HEK293 (cell line): ENCODE data around the gene ZNF652.

ENCODE experiments used
- CTCF ChIA-PET: fragments of 350-600 bp; formaldehyde crosslinking; extraction: SDS; loops from one replicate; lab custom pipeline; 2021; ENCODE audit warnings: antibody characterized with exemption; lab: Yijun Ruan, JAX
- POLR2A ChIA-PET: fragments of 300-600 bp; formaldehyde crosslinking; extraction: SDS; loops from one replicate; lab custom pipeline; 2020; ENCODE audit warnings: antibody characterized with exemption, inconsistent platforms; lab: Yijun Ruan, JAX
- H3K27ac ChIP-seq: fragments of 200-500 bp; sonication (Bioruptor generic); 2 replicates; pipeline ENCODE4 v1.5.1; 2014; ENCODE audit warnings: low read depth, low read length, control low read depth, inconsistent platforms; ENCODE audit errors: extremely low read depth
- H3K36me3 ChIP-seq, 2 experiments: fragments of 200-500 bp in 1 of 2; sonication (Bioruptor generic) in 1 of 2; 1 replicate in 1 of 2; 2 replicates in 1 of 2; pipeline ENCODE4 v1.5.1; 2014 to 2017; ENCODE audit warnings: inconsistent platforms in 2 of 2, low read length in 2 of 2; ENCODE audit not compliant: control insufficient read depth in 2 of 2, insufficient read depth in 1 of 2
- H3K4me1 ChIP-seq: fragments of 200-500 bp; sonication (Bioruptor generic); 2 replicates; pipeline ENCODE4 v1.5.1; 2014; ENCODE audit warnings: mild to moderate bottlenecking, low read length, inconsistent platforms; ENCODE audit not compliant: control insufficient read depth, insufficient read depth
- H3K4me3 ChIP-seq: 2 replicates; pipeline ENCODE4 v1.5.1; 2011; ENCODE audit warnings: low read depth, mild to moderate bottlenecking, control low read depth, low read length, moderate library complexity
- H3K9me3 ChIP-seq: fragments of 200-500 bp; sonication (Bioruptor generic); 2 replicates; pipeline ENCODE4 v1.5.1; 2014; ENCODE audit warnings: low read depth, low read length, inconsistent platforms; ENCODE audit not compliant: control insufficient read depth, insufficient read depth
- GLI4 ChIP-seq: fragments of 450-650 bp; formaldehyde crosslinking; IDR thresholded peaks from 2 replicates; pipeline ENCODE4 v1.5.1; 2016; ENCODE audit warnings: missing biosample characterization, missing genetic modification characterization
- GLIS1 ChIP-seq: fragments of 450-650 bp; formaldehyde crosslinking; IDR thresholded peaks from 2 replicates; pipeline ENCODE4 v1.5.1; 2016; ENCODE audit warnings: missing biosample characterization, missing genetic modification characterization
- IKZF3 ChIP-seq: fragments of 450-650 bp; IDR thresholded peaks from 2 replicates; pipeline ENCODE4 v1.5.0; 2018; ENCODE audit warnings: missing biosample characterization, mild to moderate bottlenecking, missing genetic modification characterization, moderate library complexity
- OSR2 ChIP-seq: fragments of 450-650 bp; formaldehyde crosslinking; IDR thresholded peaks from 2 replicates; pipeline ENCODE4 v1.5.1; 2016; ENCODE audit warnings: missing biosample characterization, missing genetic modification characterization
- ZBTB17 ChIP-seq: fragments of 450-650 bp; formaldehyde crosslinking; IDR thresholded peaks from 2 replicates; pipeline ENCODE4 v1.5.1; 2016; ENCODE audit warnings: missing biosample characterization, missing genetic modification characterization
- ZIC2 ChIP-seq: fragments of 450-650 bp; formaldehyde crosslinking; IDR thresholded peaks from 2 replicates; pipeline ENCODE4 v1.5.1; 2016; ENCODE audit warnings: missing biosample characterization, missing genetic modification characterization
- ZNF157 ChIP-seq: fragments of 450-650 bp; formaldehyde crosslinking; IDR thresholded peaks from 2 replicates; pipeline ENCODE4 v1.5.1; 2016; ENCODE audit warnings: missing biosample characterization, missing genetic modification characterization
- ZNF169 ChIP-seq: fragments of 450-650 bp; formaldehyde crosslinking; IDR thresholded peaks from 2 replicates; pipeline ENCODE4 v1.5.1; 2016; ENCODE audit warnings: missing biosample characterization, missing genetic modification characterization
- ZNF302 ChIP-seq: fragments of 450-650 bp; formaldehyde crosslinking; IDR thresholded peaks from 2 replicates; pipeline ENCODE4 v1.5.1; 2016; ENCODE audit warnings: missing biosample characterization, missing genetic modification characterization, low read depth
- ZNF341 ChIP-seq: fragments of 450-650 bp; formaldehyde crosslinking; IDR thresholded peaks from 2 replicates; pipeline ENCODE4; 2016; ENCODE audit warnings: low read depth, missing biosample characterization, missing genetic modification characterization
- ZNF423 ChIP-seq: fragments of 450-650 bp; formaldehyde crosslinking; IDR thresholded peaks from 2 replicates; pipeline ENCODE4 v1.5.1; 2016; ENCODE audit warnings: missing biosample characterization, missing genetic modification characterization
- ZNF514 ChIP-seq: fragments of 450-650 bp; formaldehyde crosslinking; IDR thresholded peaks from 2 replicates; pipeline ENCODE4 v1.5.1; 2016; ENCODE audit warnings: missing biosample characterization, missing genetic modification characterization
- ZNF596 ChIP-seq: fragments of 450-650 bp; IDR thresholded peaks from 2 replicates; pipeline ENCODE4 v1.5.0; 2018; ENCODE audit warnings: missing biosample characterization, mild to moderate bottlenecking, missing genetic modification characterization, moderate library complexity
- ZNF621 ChIP-seq: fragments of 450-650 bp; formaldehyde crosslinking; IDR thresholded peaks from 2 replicates; pipeline ENCODE4 v1.5.1; 2017; ENCODE audit warnings: missing biosample characterization, missing genetic modification characterization
- ZNF670 ChIP-seq: fragments of 450-650 bp; formaldehyde crosslinking; IDR thresholded peaks from 2 replicates; pipeline ENCODE4 v1.5.1; 2016; ENCODE audit warnings: missing biosample characterization, missing genetic modification characterization, low read depth
- ZNF76 ChIP-seq: fragments of 450-650 bp; formaldehyde crosslinking; IDR thresholded peaks from 2 replicates; pipeline ENCODE4; 2016; ENCODE audit warnings: low read depth, missing biosample characterization, missing genetic modification characterization, borderline replicate concordance
- ZNF776 ChIP-seq: fragments of 450-650 bp; formaldehyde crosslinking; IDR thresholded peaks from 2 replicates; pipeline ENCODE4 v1.5.0; 2017; ENCODE audit warnings: missing biosample characterization, missing genetic modification characterization, borderline replicate concordance
- TF ChIP-seq, protein P1 (sequence below): fragments of 450-650 bp; formaldehyde crosslinking; IDR thresholded peaks from 2 replicates; pipeline ENCODE4 v1.5.1; 2016; ENCODE audit warnings: missing biosample characterization, missing genetic modification characterization, borderline replicate concordance
- TF ChIP-seq, protein P2 (sequence below): fragments of 450-650 bp; formaldehyde crosslinking; IDR thresholded peaks from 2 replicates; pipeline ENCODE4 v1.5.1; 2016; ENCODE audit warnings: missing biosample characterization, missing genetic modification characterization

Gene ZNF652

DNA sequence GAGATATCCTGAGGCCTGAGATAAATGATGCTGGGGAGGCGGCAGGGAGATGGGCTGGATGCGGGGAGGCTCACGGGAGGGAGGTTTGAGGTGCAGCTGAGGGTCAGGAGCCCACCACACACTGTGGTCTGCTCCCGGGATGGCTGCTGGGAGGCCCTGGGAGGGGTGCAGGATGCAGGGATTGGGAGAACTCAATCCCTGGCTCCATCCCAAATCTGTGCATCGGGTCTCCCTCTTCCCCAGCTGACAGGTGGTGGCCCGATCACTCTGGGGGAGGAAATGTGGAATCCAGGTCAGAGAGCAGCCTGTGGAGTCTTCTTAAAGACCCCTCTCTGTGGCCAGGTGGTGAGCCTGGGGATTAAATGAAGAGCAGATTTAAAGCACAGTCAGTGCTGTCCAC is 40.7 kb upstream of the ZNF652 start:
- Histone ChIP-seq H3K4me3 (no peak overlapping the region), H3K4me1 (no peaks in the 10 kb centered on the region), H3K9me3 (no peaks in the 10 kb centered on the region), H3K36me3 (peaks cover 25 to 57% of the 10 kb centered on the region in 2 experiments), H3K27ac (no peak overlapping the region)
- no peak for TF ChIP-seq OSR2 (tag by site-specific recombination)
- 0 out of 2 replicates have a peak, but pooled peaks have one; percentile 11 for TF ChIP-seq GLIS1 (tag by site-specific recombination)
- no peak for TF ChIP-seq ZNF670 (tag by site-specific recombination)
- TF ChIP-seq ZNF76: no peak
- no peak for TF ChIP-seq ZNF596
- no peak for TF ChIP-seq ZNF157 (tag by site-specific recombination)
- TF ChIP-seq, protein P1, sequence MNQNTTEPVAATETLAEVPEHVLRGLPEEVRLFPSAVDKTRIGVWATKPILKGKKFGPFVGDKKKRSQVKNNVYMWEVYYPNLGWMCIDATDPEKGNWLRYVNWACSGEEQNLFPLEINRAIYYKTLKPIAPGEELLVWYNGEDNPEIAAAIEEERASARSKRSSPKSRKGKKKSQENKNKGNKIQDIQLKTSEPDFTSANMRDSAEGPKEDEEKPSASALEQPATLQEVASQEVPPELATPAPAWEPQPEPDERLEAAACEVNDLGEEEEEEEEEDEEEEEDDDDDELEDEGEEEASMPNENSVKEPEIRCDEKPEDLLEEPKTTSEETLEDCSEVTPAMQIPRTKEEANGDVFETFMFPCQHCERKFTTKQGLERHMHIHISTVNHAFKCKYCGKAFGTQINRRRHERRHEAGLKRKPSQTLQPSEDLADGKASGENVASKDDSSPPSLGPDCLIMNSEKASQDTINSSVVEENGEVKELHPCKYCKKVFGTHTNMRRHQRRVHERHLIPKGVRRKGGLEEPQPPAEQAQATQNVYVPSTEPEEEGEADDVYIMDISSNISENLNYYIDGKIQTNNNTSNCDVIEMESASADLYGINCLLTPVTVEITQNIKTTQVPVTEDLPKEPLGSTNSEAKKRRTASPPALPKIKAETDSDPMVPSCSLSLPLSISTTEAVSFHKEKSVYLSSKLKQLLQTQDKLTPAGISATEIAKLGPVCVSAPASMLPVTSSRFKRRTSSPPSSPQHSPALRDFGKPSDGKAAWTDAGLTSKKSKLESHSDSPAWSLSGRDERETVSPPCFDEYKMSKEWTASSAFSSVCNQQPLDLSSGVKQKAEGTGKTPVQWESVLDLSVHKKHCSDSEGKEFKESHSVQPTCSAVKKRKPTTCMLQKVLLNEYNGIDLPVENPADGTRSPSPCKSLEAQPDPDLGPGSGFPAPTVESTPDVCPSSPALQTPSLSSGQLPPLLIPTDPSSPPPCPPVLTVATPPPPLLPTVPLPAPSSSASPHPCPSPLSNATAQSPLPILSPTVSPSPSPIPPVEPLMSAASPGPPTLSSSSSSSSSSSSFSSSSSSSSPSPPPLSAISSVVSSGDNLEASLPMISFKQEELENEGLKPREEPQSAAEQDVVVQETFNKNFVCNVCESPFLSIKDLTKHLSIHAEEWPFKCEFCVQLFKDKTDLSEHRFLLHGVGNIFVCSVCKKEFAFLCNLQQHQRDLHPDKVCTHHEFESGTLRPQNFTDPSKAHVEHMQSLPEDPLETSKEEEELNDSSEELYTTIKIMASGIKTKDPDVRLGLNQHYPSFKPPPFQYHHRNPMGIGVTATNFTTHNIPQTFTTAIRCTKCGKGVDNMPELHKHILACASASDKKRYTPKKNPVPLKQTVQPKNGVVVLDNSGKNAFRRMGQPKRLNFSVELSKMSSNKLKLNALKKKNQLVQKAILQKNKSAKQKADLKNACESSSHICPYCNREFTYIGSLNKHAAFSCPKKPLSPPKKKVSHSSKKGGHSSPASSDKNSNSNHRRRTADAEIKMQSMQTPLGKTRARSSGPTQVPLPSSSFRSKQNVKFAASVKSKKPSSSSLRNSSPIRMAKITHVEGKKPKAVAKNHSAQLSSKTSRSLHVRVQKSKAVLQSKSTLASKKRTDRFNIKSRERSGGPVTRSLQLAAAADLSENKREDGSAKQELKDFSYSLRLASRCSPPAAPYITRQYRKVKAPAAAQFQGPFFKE (tag by site-specific recombination): no peak
- TF ChIP-seq ZNF423: no peak
- TF ChIP-seq, protein P2, sequence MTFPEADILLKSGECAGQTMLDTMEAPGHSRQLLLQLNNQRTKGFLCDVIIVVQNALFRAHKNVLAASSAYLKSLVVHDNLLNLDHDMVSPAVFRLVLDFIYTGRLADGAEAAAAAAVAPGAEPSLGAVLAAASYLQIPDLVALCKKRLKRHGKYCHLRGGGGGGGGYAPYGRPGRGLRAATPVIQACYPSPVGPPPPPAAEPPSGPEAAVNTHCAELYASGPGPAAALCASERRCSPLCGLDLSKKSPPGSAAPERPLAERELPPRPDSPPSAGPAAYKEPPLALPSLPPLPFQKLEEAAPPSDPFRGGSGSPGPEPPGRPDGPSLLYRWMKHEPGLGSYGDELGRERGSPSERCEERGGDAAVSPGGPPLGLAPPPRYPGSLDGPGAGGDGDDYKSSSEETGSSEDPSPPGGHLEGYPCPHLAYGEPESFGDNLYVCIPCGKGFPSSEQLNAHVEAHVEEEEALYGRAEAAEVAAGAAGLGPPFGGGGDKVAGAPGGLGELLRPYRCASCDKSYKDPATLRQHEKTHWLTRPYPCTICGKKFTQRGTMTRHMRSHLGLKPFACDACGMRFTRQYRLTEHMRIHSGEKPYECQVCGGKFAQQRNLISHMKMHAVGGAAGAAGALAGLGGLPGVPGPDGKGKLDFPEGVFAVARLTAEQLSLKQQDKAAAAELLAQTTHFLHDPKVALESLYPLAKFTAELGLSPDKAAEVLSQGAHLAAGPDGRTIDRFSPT: no peak
- TF ChIP-seq ZNF776 (tag by site-specific recombination): no peak
- TF ChIP-seq ZNF169 (tag by site-specific recombination): no peak
- TF ChIP-seq ZBTB17 (tag by site-specific recombination): peak; percentile 52
- ChIA-PET CTCF (interaction anchor here (1.3 to 1.6 kb wide), 2 partner anchors 87 to 180 kb away, joined by 3 to 6 read pairs; no protein-coding TSS in a partner anchor), POLR2A (no interaction called here)

DNA sequence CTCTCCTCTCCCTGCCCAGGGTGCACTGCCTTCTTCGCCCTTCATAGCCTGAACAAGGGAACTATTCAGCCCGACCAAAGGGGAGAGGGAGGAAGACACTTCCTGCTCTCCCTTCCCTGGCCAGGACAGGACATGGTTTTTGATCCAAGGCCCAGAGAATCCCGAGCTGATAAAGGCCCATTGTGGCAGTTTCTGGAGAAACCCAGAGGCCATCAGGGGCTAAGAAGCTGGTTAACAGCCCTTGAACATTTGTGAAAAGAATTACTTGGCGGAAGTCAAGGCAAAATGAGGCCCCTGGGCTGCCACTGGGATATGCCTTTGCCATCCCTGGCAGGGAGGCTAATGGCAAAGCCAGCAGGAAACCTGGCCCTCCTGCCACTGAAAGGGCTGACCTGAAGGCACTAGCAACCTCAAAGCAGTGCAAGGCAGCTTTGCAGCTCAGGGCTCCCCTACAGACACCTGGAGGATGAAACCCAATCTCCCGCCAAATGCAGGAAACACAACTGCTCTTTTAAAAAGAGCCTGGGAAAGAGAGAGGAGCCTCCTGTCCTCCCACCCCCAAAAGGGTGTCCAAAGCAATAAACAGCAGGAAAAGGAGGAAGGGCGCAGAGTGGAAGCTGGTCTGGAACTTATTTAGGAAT is 40.0 kb upstream of the ZNF652 start:
- H3K36me3 ChIP-seq: peaks cover 25 to 51% of the 10 kb centered on the region in 2 experiments
- H3K9me3 ChIP-seq: no peaks in the 10 kb centered on the region
- ChIA-PET POLR2A (no interaction called here), CTCF (interaction anchor here (0.6 to 1.6 kb wide), 3 partner anchors 86 to 179 kb away, joined by 3 to 6 read pairs (median 4); no protein-coding TSS in a partner anchor)
- TF ChIP-seq ZNF302 (tag by site-specific recombination) (no peak), ZIC2 (tag by site-specific recombination) (peak; percentile 35; the same call in 1 of the 2 replicates), GLI4 (no peak), ZNF514 (tag by site-specific recombination) (no peak), ZNF621 (no peak), IKZF3 (tag by site-specific recombination) (no peak), ZNF341 (0 out of 2 replicates have a peak, but pooled peaks have one; percentile 32)
- no peak overlapping the region for H3K4me3 ChIP-seq
- no peaks in the 10 kb centered on the region for H3K4me1 ChIP-seq
- H3K27ac ChIP-seq: no peak overlapping the region
